ENCODE measurements around the gene ETS1.
A peak's percentile ranks its signal among the peaks of the same experiment; 100 is the strongest.

Gene ETS1

GRCh38 chr11:128501008-128501407 lies 86.3 kb downstream of the ETS1 start:
- Histone ChIP-seq H3K27ac (ENCODE audit: low read depth, low read length) (no peak overlapping the region), H3K9ac (ENCODE audit: low read length) (no peak overlapping the region), H3K4me3 (ENCODE audit: low read depth in 1 of 2, low read length in 2 of 2) (no peak overlapping the region), H3K9me3 (ENCODE audit: low read length) (no peaks in the 10 kb centered on the region), H3K27me3 (ENCODE audit: control insufficient read depth in 1 of 2, insufficient read depth in 2 of 2, low read length in 2 of 2) (no peaks in the 10 kb centered on the region), H3K36me3 (ENCODE audit: insufficient read depth, low read length) (no peaks in the 10 kb centered on the region), H3K4me1 (ENCODE audit: insufficient read depth, low read length) (peaks cover 82% of the 10 kb centered on the region)

- Histone ChIP-seq H3K4me3 (ENCODE audit: low read depth in 1 of 2, low read length in 2 of 2) (no peak overlapping the region), H3K9me3 (ENCODE audit: low read length) (no peaks in the 10 kb centered on the region), H3K27me3 (ENCODE audit: control insufficient read depth in 1 of 2, insufficient read depth in 2 of 2, low read length in 2 of 2) (no peaks in the 10 kb centered on the region), H3K36me3 (ENCODE audit: insufficient read depth, low read length) (no peaks in the 10 kb centered on the region), H3K4me1 (ENCODE audit: insufficient read depth, low read length) (peaks cover 78% of the 10 kb centered on the region), H3K9ac (ENCODE audit: low read length) (no peak overlapping the region), H3K27ac (ENCODE audit: low read depth, low read length) (no peak overlapping the region)
Observed at GRCh38 chr11:128500493-128500892, 86.9 kb downstream of the ETS1 start.

GRCh38 chr11:128499613-128500253 lies 87.6 kb downstream of the ETS1 start:
- Histone ChIP-seq H3K27me3 (ENCODE audit: control insufficient read depth in 1 of 2, insufficient read depth in 2 of 2, low read length in 2 of 2) (no peaks in the 10 kb centered on the region), H3K9ac (ENCODE audit: low read length) (no peak overlapping the region), H3K4me3 (ENCODE audit: low read depth in 1 of 2, low read length in 2 of 2) (no peak overlapping the region), H3K27ac (ENCODE audit: low read depth, low read length) (no peak overlapping the region), H3K9me3 (ENCODE audit: low read length) (no peaks in the 10 kb centered on the region), H3K4me1 (ENCODE audit: insufficient read depth, low read length) (peaks cover 74% of the 10 kb centered on the region), H3K36me3 (ENCODE audit: insufficient read depth, low read length) (no peaks in the 10 kb centered on the region)

- Histone ChIP-seq H3K9ac (ENCODE audit: low read length) (no peak overlapping the region), H3K27me3 (ENCODE audit: control insufficient read depth in 1 of 2, insufficient read depth in 2 of 2, low read length in 2 of 2) (no peaks in the 10 kb centered on the region), H3K9me3 (ENCODE audit: low read length) (no peaks in the 10 kb centered on the region), H3K4me1 (ENCODE audit: insufficient read depth, low read length) (peaks cover 76% of the 10 kb centered on the region), H3K4me3 (ENCODE audit: low read depth in 1 of 2, low read length in 2 of 2) (no peak overlapping the region), H3K36me3 (ENCODE audit: insufficient read depth, low read length) (no peaks in the 10 kb centered on the region), H3K27ac (ENCODE audit: low read depth, low read length) (no peak overlapping the region)
Observed at GRCh38 chr11:128498721-128499245, 88.6 kb downstream of the ETS1 start.

GRCh38 chr11:128497776-128498095 lies 89.6 kb downstream of the ETS1 start:
- Histone ChIP-seq H3K36me3 (ENCODE audit: insufficient read depth, low read length) (no peaks in the 10 kb centered on the region), H3K27me3 (ENCODE audit: control insufficient read depth in 1 of 2, insufficient read depth in 2 of 2, low read length in 2 of 2) (no peaks in the 10 kb centered on the region), H3K9me3 (ENCODE audit: low read length) (no peaks in the 10 kb centered on the region), H3K9ac (ENCODE audit: low read length) (peak overlapping the region; percentile 1), H3K27ac (ENCODE audit: low read depth, low read length) (no peak overlapping the region), H3K4me3 (ENCODE audit: low read depth in 1 of 2, low read length in 2 of 2) (peak overlapping the region in 1 of 2 donors; percentile 10), H3K4me1 (ENCODE audit: insufficient read depth, low read length) (peaks cover 66% of the 10 kb centered on the region)

GRCh38 chr11:128497061-128497775 lies 90.1 kb downstream of the ETS1 start:
- H3K4me1 ChIP-seq (ENCODE audit: insufficient read depth, low read length) = peaks cover 61% of the 10 kb centered on the region
- H3K27ac ChIP-seq (ENCODE audit: low read depth, low read length) = peak overlapping the region; percentile 35

GRCh38 chr11:128496692-128497060 lies 90.7 kb downstream of the ETS1 start:
- no peaks in the 10 kb centered on the region for H3K9me3 ChIP-seq (ENCODE audit: low read length)
- H3K4me3 ChIP-seq (ENCODE audit: low read depth in 1 of 2, low read length in 2 of 2) = peak overlapping the region in 1 of 2 donors; percentile 10
- H3K27me3 ChIP-seq (ENCODE audit: control insufficient read depth in 1 of 2, insufficient read depth in 2 of 2, low read length in 2 of 2) = no peaks in the 10 kb centered on the region
- H3K36me3 ChIP-seq (ENCODE audit: insufficient read depth, low read length) = no peaks in the 10 kb centered on the region
- no peak overlapping the region for H3K9ac ChIP-seq (ENCODE audit: low read length)
- H3K27ac ChIP-seq (ENCODE audit: low read depth, low read length) = peak overlapping the region; percentile 35
- H3K4me1 ChIP-seq (ENCODE audit: insufficient read depth, low read length) = peaks cover 55% of the 10 kb centered on the region

More at GRCh38 chr11:128497061-128497775, 90.1 kb downstream of the ETS1 start:
- Histone ChIP-seq H3K9me3 (ENCODE audit: low read length) (no peaks in the 10 kb centered on the region), H3K9ac (ENCODE audit: low read length) (peak overlapping the region; percentile 1), H3K36me3 (ENCODE audit: insufficient read depth, low read length) (no peaks in the 10 kb centered on the region), H3K4me3 (ENCODE audit: low read depth in 1 of 2, low read length in 2 of 2) (peak overlapping the region; percentile 4 to 10), H3K27me3 (ENCODE audit: control insufficient read depth in 1 of 2, insufficient read depth in 2 of 2, low read length in 2 of 2) (no peaks in the 10 kb centered on the region)

- no peaks in the 10 kb centered on the region for H3K36me3 ChIP-seq (ENCODE audit: insufficient read depth, low read length)
- H3K9ac ChIP-seq (ENCODE audit: low read length) = no peak overlapping the region
- no peak overlapping the region for H3K4me3 ChIP-seq (ENCODE audit: low read depth in 1 of 2, low read length in 2 of 2)
- H3K9me3 ChIP-seq (ENCODE audit: low read length) = no peaks in the 10 kb centered on the region
- peak overlapping the region; percentile 35 for H3K27ac ChIP-seq (ENCODE audit: low read depth, low read length)
- no peaks in the 10 kb centered on the region for H3K27me3 ChIP-seq (ENCODE audit: control insufficient read depth in 1 of 2, insufficient read depth in 2 of 2, low read length in 2 of 2)
- H3K4me1 ChIP-seq (ENCODE audit: insufficient read depth, low read length) = peaks cover 52% of the 10 kb centered on the region
Observed at GRCh38 chr11:128496249-128496648, 91.1 kb downstream of the ETS1 start.

- H3K27me3 ChIP-seq (ENCODE audit: control insufficient read depth in 1 of 2, insufficient read depth in 2 of 2, low read length in 2 of 2) = no peaks in the 10 kb centered on the region
- H3K27ac ChIP-seq (ENCODE audit: low read depth, low read length) = no peak overlapping the region
Observed at GRCh38 chr11:128494418-128495332, 92.7 kb downstream of the ETS1 start.

GRCh38 chr11:128493570-128493965 lies 93.8 kb downstream of the ETS1 start:
- H3K27me3 ChIP-seq (ENCODE audit: control insufficient read depth in 1 of 2, insufficient read depth in 2 of 2, low read length in 2 of 2) = no peaks in the 10 kb centered on the region
- no peak overlapping the region for H3K9ac ChIP-seq (ENCODE audit: low read length)
- H3K4me3 ChIP-seq (ENCODE audit: low read depth in 1 of 2, low read length in 2 of 2) = no peak overlapping the region
- H3K27ac ChIP-seq (ENCODE audit: low read depth, low read length) = no peak overlapping the region
- H3K4me1 ChIP-seq (ENCODE audit: insufficient read depth, low read length) = peaks cover 33% of the 10 kb centered on the region
- H3K9me3 ChIP-seq (ENCODE audit: low read length) = no peaks in the 10 kb centered on the region
- peaks cover 17% of the 10 kb centered on the region for H3K36me3 ChIP-seq (ENCODE audit: insufficient read depth, low read length)

More at GRCh38 chr11:128494418-128495332, 92.7 kb downstream of the ETS1 start:
- Histone ChIP-seq H3K4me1 (ENCODE audit: insufficient read depth, low read length) (peaks cover 42% of the 10 kb centered on the region), H3K9ac (ENCODE audit: low read length) (no peak overlapping the region), H3K4me3 (ENCODE audit: low read depth in 1 of 2, low read length in 2 of 2) (no peak overlapping the region), H3K36me3 (ENCODE audit: insufficient read depth, low read length) (peaks cover 6% of the 10 kb centered on the region), H3K9me3 (ENCODE audit: low read length) (no peaks in the 10 kb centered on the region)

- H3K36me3 ChIP-seq (ENCODE audit: insufficient read depth, low read length) = peaks cover 18% of the 10 kb centered on the region
- H3K9me3 ChIP-seq (ENCODE audit: low read length) = no peaks in the 10 kb centered on the region
- H3K27me3 ChIP-seq (ENCODE audit: control insufficient read depth in 1 of 2, insufficient read depth in 2 of 2, low read length in 2 of 2) = no peaks in the 10 kb centered on the region
- H3K9ac ChIP-seq (ENCODE audit: low read length) = no peak overlapping the region
- no peak overlapping the region for H3K27ac ChIP-seq (ENCODE audit: low read depth, low read length)
- no peak overlapping the region for H3K4me3 ChIP-seq (ENCODE audit: low read depth in 1 of 2, low read length in 2 of 2)
- H3K4me1 ChIP-seq (ENCODE audit: insufficient read depth, low read length) = peaks cover 28% of the 10 kb centered on the region
Observed at GRCh38 chr11:128492903-128493569, 94.3 kb downstream of the ETS1 start.
